ENCODE data around the gene IFT43.

DNA sequence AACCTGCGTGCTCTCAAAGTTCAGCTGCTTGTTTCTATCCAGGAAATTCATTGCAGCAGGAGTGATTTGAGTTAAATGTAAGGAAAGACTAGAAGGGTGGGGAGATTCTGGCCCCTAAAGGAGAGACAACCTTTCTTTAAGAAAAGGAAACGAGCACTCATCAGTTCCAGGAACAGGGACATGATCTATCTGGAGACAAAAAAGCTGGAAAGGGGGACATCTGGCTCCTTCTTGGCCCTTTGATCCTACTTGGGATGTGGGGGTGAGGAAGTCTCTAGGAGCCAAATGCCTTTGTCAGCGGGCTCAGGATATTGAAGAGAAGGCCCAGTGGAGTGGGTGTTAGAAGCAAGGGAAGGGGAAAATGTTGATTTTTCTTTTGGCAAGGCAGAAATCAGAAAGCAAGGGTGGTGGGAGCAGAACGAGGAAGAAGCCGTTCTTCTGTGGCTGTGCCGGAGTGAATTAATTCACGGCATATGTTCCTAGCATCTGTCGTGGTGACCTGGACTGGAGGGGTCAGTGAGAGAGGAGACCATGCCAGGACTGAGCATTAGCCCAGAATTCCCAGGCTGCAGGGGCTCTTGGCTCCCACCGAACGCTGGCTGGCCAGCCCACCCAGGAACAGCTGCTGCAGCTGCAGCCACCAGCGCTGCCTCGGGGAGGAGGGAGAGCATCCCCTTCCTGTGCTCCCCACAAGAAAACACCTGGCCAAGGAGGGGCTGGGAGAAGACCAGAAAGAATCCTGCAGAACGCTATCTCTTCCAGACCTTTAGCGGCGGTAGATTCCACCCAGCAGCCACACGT, 103.4 kb downstream of the IFT43 start:
- TF ChIP-seq, protein P1, sequence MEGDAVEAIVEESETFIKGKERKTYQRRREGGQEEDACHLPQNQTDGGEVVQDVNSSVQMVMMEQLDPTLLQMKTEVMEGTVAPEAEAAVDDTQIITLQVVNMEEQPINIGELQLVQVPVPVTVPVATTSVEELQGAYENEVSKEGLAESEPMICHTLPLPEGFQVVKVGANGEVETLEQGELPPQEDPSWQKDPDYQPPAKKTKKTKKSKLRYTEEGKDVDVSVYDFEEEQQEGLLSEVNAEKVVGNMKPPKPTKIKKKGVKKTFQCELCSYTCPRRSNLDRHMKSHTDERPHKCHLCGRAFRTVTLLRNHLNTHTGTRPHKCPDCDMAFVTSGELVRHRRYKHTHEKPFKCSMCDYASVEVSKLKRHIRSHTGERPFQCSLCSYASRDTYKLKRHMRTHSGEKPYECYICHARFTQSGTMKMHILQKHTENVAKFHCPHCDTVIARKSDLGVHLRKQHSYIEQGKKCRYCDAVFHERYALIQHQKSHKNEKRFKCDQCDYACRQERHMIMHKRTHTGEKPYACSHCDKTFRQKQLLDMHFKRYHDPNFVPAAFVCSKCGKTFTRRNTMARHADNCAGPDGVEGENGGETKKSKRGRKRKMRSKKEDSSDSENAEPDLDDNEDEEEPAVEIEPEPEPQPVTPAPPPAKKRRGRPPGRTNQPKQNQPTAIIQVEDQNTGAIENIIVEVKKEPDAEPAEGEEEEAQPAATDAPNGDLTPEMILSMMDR (IDR thresholded peaks at IDR 0.05): no peak
- no peak for TF ChIP-seq POLR2A (IDR thresholded peaks at IDR 0.05)
